C4-2B (cell line): Measurements from ENCODE around the gene BTBD6.

Experiments
- ZFX ChIP-seq: fragments of 450-650 bp; IDR thresholded peaks from 2 replicates; pipeline ENCODE4 v1.6.1; 2017
- TF ChIP-seq, protein P1 (sequence below): fragments of 450-650 bp; conservative IDR thresholded peaks from 2 replicates; pipeline ENCODE4 v1.5.1; 2017; ENCODE audit warnings: mild to moderate bottlenecking

DNA sequence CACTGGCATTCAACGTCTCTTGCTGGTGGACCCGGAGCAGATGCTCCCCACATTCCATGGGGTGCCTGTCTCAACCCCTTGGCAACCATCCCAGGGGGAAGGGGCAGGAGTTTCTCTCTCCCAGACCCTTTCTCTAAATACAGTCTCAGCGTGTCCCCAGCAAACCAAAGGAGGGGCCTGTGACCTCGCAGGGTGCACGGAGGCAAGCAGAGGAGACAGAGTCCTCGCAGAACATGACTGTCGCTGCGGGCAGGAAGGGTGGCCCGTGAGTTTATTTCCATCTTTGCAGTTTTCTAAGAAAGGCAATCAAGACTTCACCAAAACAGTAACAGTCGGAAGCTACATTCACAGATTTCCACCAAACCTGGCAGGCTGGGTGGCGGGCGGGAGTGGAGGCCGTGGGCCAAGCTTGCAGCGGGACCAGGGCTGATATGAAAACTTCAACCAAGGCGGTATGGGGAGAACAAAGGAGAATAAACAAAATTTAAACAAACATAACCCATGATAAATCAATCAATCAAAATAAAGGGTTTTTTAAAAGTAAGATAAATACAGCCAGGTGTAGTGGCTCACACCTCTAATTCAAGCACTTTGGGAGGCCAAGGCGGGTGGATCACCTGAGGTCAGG lies 33.9 kb downstream of the BTBD6 start:
- TF ChIP-seq, protein P1, sequence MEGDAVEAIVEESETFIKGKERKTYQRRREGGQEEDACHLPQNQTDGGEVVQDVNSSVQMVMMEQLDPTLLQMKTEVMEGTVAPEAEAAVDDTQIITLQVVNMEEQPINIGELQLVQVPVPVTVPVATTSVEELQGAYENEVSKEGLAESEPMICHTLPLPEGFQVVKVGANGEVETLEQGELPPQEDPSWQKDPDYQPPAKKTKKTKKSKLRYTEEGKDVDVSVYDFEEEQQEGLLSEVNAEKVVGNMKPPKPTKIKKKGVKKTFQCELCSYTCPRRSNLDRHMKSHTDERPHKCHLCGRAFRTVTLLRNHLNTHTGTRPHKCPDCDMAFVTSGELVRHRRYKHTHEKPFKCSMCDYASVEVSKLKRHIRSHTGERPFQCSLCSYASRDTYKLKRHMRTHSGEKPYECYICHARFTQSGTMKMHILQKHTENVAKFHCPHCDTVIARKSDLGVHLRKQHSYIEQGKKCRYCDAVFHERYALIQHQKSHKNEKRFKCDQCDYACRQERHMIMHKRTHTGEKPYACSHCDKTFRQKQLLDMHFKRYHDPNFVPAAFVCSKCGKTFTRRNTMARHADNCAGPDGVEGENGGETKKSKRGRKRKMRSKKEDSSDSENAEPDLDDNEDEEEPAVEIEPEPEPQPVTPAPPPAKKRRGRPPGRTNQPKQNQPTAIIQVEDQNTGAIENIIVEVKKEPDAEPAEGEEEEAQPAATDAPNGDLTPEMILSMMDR: no peak; the same call in 1 of the 2 replicates
- TF ChIP-seq ZFX: no peak
